Hepatic stellate cell (primary cell): ENCODE measurements around the gene EPB41L4B.

Experiments
- DNase-seq: peaks from one replicate; pipeline ENCODE4 v3.0.0; 2011; ENCODE audit warnings: low spot score

Gene EPB41L4B

DNA sequence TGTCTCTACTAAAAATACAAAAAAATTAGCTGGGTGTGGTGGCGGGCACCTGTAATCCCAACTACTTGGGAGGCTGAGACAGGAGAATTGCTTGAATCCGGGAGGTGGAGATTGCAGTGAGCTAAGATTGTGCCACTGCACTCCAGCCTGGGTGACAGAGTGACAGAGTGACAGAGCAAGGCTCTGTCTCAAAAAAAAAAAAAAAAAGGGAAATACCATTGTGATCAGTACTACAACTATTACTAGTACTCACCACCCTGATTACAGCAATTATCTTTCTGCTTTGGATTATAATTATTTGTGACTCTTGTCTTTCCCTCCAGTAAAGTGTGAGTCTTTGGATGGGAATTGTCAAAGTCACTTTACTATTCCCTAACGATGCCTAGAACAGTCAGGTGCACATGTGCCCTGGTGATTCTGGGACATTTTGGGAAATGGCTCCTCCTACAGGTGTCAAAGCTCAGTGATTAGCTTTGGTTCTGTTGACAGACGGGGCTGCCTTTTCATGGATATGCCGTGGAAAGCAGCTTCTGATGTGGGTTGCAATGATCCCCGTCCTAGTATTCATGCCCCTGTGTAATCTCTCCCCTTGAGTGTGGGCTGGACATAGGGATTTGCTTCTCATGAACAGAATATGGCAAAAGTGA, 122.0 kb downstream of the EPB41L4B start:
- DNase-seq = no peak

DNA sequence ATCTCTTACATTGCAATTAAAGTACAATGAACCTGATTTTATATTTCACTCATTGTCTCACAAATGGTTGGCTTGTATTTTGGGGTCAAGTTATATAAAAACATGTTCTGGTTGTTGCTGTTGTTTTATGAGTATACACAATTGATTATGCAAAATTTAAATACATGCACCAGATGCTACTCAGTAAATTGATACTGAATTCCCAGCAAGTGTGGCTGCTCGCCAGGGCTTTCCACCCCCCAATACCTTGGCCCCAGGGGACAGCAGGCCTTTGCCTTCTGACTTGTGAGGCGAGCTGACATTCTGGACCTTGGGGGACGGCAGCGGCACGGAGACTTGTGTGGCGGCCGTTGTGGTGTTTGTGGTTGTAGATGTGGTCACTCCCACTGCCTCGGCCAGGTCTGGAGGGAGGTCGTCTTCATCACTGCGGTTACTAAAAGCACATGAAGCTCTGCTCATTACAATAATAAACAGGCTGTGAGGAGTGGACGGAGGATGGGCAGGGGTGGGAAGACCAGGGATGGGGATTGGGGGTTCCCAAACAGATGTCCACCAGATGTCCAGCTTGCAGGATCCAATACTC, 126.8 kb downstream of the EPB41L4B start:
- no peak for DNase-seq

DNA sequence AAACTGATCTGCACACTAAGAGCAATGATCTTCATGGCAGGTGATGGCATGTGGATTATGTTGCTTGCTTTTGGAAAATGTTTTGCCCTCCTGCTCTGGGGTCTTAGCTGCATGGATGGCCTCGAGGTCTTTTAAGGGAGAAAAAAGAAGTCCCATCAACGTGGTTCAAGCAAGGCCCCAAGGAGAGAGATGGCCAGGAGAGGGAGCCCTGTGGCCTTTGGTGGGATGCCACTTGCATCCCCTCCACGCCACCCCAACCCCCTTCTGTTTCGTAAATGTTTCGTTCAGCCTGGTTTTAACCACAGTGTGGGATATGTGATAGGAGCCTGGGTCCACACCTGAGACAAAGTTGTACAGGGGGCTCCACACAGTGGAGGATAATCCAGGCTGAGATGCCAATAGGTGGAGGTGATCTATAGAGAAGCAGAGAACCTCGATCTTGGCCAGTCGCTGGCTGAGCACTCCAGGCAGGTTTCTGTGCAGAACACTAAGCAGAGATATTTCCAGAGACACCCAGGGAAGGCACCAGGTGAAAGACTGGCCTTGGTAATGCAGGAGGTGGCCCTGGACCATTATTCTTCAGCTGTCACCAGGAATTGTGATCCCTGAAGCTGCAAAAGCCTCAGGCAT, 128.0 kb downstream of the EPB41L4B start:
- no peak for DNase-seq

DNA sequence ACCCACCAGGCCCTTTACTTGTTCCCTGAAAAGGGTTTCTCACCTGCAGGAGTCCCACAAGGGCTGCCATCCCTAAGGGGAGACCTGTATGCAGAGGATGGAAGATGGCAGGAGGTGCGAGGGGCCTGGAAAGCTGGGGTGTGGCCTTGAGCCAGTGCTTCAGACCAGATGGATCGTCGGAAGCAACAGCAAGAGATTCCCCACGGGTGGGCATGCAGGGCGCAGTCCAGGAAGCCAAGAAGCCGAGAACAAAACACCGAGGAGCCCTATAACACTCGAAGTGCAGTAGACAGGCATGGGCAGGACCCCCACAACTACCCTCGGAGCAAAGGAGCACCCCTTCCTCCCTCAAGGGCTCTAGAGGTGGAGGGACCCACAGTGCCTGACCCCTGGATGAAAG, 129.1 kb downstream of the EPB41L4B start:
- no peak for DNase-seq

DNA sequence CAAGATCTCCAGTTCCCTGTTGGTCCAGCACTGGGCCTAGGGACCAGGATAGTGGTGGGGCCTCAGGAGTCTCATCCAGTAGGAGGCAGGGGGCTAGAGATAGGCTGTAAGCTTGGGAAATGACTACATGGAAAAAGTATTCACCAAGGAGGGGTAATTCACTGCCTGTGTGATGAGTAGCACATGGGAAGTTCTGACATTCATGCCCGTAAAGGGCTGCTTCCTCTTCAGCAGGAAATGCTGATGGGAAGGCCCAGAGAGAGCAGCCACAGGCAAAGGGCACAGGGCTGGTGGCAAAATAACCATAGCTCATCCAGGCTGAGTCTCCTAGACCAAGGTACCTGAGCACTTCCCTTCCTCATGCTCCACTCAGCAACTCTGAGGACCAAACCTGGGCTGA, 130.7 kb downstream of the EPB41L4B start:
- DNase-seq = no peak

DNA sequence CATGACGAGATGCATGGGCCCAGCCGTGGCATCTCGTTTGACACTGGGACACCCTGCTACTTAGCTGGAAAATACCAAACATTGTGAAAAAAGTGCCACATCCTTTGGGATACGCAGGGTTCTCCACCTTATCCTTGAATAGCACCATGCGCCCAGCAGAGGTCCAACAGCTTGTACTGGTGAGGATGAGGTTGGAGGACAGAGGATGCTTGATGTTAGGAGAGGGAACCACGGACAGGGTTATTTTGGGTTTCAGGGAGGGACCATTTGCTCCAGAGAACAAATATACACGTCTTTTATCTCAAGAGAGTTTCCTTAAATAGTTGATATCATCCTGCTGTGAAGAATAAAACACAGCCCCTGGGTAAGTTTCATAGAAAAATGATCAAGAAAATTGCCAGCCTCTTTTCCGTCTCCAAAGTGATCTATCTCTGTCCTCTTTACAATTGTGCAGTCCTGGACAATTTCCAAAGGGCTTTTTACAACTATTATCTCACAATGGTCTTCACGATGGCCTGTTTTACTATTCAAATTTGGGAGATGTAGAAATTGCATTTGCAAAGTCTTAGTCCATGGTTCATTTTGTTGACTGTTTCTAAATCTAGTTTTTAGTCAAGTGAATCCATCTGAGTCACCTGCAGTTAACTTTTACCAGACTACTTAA, 133.9 kb downstream of the EPB41L4B start:
- DNase-seq = no peak

DNA sequence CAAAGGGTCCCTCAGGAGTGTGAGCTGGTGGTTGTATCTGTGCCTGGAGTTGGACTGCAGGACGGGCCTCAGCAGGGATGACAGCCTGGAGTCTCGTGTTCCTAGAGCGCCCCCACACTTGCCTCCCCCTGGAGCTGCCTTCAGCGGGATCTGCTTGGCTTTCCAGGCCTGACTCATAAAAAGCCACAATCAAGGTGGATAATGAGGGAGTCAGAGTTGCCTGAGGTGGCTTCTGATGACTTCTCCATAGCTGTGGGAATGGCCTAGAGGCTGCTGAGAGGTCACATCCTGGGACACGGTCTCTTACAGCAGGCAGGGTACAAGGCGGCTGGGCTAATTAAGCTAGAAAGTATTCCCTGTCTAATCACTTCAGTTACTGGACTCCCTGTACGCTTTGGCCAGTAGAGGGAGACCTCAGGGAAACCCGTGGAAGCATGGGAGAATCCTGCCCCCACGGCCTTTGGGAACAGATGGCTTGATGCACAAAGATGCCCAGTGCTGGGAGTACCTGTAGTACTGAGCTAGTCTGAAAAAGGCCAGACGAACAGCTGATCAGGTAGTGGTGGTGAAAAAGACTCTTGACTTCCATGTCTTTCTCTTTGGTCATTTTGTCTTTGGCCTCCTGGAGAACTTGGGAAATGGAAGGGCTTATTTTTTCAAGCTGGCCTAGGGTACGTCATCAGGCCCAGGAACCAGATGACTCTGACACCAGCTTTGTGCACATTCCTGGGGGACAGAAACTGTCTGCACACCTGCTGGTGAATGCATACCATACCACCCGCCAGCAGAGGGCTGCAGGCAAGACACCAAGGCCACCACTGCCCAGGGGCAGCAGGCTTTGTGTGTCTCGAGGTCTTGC, 137.7 kb downstream of the EPB41L4B start:
- DNase-seq = peak; percentile 26

DNA sequence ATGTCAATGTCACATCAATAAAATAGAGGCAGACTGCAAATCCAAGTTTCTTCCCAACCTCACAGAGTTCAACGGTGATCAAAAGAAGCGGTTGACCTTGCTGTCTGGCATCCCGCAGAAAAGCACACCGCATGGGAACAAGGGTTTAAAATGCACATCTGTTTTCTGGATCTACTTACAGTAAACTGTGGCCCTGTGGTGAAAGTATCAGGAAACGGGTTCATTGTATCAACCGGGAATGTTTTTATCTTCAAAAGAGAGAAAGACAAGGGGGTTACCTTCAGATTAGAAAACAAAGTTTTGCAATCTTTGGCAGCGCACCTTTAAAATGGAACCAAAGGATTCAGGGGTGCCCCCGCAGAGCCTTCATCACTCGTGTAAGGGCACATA, 138.3 kb downstream of the EPB41L4B start:
- DNase-seq = no peak

DNA sequence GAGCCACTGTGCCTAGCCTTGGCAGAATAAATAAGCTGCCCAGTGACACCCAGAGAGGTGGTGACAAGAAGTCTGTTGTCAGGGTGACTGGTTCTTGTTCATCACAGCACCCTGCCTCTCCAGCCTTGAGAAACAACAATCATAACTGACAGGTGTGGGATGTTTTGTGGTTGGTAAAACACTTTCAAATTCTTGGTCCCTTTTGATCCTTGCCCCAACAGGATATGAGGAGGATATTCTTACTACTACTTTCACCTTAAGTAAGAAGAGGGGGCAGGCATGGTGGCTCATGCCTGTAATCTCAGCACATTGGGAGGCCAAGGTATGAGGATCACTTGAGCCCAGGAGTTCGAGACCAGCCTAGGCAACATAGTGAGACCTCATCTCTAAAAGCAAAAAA, 139.6 kb downstream of the EPB41L4B start:
- no peak for DNase-seq

DNA sequence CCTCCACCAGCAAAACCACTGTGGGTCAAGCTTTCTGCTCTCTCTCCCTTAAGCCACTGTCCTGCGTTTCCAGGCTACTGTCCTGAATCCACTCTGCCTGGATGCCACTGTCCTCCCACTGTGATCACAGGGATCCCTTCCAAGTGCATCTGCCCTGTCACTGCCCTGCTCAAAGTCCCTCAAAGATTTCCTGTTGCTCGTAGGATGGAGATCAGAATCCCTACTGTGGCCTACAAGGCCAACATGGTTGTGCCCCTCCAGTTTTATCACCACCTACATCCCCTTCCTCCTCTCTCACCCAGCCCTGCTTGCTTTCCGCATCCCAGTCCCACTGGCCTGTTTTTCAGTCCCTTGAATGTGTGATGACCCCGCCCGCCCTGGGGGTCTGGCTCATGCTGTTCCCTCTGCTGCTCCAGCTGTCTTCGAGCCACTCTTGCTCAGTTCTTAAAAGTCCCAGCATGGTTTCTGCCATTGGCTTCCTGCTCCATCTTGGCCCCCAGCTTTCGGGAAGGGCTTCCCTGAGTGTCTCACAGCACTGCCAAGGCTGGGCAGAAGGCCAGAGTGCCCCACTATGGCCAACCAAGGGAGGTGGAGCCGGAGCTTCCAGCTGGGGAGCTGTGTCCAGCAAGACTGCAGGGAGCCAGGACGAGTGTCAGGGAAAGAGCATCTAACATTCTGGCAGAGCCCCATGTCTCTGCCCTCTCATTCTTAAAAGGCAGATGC, 140.9 kb downstream of the EPB41L4B start:
- DNase-seq = no peak

DNA sequence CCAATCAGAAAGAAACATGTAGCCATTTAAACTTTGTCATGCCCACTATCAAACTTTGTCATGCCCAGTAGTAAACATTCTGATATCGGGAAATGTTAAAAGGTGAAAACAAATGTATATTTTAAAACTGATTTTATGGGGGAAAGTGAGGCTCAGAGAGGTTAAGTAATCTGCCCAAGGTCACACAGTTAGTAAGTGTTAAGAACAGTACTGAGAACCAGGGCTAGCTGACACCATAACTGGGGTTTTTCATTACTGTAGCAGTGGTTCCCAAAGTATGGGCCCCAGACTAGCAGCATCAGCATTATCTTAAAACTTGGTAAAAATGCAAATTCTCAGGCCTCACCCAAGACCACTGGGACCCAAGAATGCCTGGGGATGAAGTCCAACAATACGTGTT, 143.9 kb downstream of the EPB41L4B start:
- DNase-seq = no peak

DNA sequence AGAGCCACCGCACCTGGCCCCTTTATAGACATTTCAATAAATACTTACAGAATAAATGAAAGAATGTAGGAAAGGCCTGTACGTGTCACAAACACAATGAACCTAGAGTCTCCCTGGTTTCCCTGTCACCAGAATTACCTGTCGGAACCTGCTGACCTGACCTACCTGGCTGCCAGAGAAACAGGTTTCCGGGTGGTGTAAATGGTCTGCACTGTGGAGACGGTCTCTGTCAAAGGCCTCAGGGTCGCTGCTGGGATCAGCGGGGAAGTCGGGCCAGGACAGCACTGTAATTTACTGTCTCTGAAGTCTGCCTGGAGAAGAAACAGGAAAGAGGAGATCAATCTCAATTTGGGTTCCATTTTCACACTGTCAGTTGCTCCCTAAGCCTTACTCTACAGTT, 144.5 kb downstream of the EPB41L4B start:
- DNase-seq = no peak

DNA sequence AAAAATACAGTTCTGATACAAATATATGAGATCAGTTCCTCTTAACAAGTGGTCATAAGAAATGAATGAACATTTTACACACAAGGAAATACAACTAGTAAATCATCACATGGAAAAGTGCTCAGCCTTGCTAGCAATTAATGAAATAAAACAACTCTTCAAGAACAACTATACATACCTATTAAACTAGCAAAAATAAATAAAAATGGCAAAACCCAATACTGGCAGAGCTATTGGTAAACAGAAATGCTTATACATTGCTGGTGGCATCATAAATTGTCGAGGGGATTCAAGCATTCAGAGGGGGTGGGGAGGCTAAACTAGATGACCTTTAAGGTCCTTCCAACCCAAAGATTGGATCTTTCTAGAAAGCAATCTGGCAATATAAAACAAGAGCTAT, 147.9 kb downstream of the EPB41L4B start:
- DNase-seq = no peak

DNA sequence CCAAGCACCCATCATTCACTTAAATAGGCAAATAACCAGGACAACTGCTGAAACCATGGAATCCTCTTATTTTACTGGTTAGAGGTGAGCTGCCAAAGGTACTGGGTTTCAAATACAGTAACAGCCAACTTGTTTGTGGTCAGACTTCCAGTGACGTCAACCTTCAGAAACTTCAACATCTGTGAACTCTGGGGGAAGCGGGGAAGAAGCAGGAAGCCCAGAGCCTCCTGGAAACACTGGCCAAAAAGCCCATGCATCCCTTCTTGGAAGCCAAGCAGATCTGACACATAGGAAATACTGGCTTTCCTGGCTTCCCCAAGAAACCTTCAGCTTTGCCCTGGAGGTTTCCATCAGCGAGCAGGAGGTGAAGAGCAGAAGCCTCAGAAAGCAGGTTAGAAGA, 148.9 kb downstream of the EPB41L4B start:
- DNase-seq = no peak

DNA sequence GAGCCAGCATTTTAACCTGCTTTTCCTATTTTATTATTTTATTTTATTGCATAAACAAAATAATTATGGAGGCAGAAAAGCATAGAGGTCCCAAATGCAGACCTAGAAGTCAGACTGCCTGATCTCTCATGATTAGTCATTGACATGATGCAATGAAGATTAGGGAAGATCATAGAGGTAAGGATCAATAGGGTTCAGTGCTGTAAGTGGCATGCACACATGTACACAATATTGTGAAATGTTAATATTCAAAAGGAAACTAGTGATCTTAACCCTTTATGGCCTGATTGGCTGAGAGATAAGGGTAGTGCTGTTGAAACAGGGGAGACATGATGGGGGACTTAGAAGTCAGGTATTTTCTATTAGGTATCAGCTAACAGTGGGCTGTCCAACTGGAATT, 152.7 kb downstream of the EPB41L4B start:
- no peak for DNase-seq

DNA sequence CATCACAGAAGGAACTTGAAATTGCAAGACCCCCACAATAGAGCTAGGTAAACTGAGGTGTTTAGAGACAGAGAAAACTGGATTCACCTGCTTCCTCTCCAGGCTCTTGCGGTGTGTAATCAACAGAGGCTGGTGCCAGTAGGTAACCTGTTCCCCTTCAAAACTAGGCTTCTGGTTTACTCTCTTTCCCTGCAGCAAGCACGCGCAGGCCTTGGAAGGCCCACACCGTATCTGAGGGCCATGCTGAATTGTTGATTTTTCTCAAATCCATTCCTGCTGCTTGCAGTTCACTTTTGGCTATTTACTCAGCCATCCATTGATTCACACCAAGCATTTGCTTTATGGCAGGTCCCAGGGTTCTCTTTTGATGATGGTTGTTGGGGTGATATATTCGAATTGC, 153.1 kb downstream of the EPB41L4B start:
- no peak for DNase-seq

DNA sequence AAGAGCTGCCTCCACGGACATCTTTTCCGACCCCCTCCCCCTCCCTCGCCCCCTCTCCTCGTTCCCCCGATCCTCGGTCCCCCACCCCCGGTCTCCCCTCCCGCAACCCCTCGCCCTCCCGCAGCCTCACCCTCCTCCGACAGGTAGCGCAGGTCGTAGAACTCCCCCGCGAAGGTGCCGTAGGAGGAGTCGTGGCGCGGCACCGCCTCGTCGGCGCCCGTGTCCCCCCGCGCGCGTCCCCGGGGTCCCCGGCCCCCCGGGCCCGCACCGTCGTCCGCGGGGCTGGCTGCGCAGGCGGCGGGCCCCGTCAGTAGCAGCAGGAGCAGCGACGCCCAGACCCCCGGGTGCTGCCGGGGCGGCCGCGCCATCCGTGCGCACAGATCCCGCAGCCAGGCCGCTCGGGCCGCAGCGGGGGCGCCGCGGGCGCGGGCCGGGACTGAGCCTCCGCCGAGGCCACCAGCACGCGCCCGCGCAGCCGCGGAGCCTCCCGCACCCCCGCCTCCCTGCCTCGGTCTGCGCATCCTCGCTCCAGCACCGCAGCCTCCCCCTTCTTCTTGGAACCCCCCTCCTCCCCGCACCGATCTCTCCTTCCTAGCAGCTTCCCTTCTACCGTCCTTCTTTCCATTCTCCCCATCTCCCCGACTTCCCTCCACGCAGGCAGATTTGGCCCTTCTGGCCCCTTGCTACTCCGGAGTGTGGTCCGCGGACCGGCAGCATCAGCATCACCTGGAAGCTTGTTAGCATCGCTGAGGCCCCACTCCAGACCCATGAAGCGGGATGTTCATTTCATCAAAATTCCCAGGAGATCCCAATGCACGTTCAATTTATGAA, 153.9 kb downstream of the EPB41L4B start, which contains the start of gene FRRS1L:
TSS of gene FRRS1L (minus strand) at position 479 of the 831 bp plus-strand sequence. CDS start at position 368, 111 bp downstream.
- DNase-seq = no peak

DNA sequence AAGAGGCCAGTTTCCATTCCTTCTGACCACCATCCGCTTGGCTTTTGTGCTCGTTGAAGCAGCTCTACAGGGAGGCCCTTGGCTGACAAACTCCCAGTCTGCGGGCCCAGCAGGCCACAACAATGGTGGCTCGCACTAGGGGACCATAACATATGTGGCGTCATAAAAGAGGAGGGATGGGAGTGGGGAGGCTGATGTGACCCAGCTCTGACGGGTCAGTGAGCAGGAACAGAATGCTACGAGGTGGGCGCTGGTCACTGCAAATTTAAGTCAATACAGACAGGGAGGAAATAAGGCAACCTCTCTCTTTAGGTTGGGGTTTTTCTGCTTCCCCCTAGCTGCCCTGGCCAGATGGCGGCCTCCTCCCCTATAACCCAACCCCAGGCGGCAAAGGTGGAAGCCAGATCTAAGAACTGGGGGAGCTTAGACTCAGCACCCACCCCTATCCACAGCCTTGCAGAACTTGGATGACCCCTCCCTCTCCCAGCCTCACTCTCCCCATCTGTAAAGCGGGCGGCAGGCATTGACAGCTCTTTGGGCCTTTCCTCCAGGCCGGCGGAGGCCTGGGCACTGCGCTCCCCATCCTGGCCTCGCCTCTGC, 154.6 kb downstream of the EPB41L4B start:
- no peak for DNase-seq

DNA sequence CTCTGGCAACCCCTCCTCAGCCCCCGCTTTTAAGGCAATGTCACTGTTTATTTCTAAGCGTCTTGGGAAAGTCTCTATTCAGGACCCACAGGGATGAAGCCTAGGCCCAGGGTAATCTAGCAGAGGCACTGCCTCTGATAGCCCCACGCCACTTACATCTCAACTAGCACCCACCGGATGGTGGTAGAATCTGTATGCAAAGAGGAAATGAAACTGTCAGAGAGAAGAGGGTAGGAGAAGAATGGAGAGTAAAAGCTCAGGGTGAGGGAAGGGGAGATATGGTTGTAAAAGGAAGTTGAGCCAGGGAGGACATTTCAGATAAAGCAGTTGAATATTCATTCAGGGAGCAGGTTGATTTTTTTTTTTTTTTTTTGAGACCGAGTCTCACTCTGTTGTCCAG, 156.8 kb downstream of the EPB41L4B start:
- DNase-seq = no peak

DNA sequence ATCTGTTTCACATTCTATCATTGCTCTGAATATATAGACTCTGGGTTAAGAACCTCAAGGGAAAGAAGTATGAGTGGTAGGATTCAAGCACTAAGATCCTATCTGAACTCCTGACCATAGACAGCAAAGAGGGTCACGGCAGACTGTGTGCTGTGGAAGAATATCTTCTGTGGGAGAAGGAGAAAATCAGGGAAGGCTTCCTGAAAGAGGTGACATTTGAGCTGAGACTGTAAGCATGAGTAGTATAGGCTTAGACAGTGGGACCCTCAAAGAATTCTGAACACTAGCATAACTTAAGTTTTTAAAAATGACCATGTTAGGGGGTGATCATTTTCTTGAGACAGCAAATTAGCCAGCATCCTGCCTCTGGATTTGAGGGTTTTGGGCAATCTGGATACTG, 157.7 kb downstream of the EPB41L4B start:
- no peak for DNase-seq
